Inflammatory macrophage treated with lipopolysaccharide for 4 hours (primary cell): Measurements from ENCODE around the gene MGST3.
"Not testable (repeated sequence)": the region's sequence is repeated elsewhere in the genome, so short reads cannot be mapped to it uniquely, and the experiment has no call there.

ENCODE experiments used
- DNase-seq: peaks from one replicate; pipeline ENCODE4 v3.0.0-alpha.2; 2020

Gene MGST3

DNA sequence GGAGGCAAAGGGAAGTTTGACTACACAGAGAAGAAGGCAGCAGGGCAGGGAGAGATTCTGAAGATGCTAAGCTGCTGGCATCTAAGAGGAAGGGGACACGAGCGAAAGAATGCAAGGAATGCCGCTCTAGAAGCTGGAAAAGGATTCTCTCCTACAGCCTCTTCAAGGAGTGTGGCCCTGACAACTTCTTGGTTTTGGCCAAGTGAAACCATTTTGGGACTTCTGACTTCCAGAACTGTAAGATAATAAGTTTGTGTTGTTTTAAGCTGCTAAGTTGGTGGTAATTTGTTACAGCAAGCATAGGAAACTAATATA lies 28.5 kb downstream of the MGST3 start:
- no peak for DNase-seq

DNA sequence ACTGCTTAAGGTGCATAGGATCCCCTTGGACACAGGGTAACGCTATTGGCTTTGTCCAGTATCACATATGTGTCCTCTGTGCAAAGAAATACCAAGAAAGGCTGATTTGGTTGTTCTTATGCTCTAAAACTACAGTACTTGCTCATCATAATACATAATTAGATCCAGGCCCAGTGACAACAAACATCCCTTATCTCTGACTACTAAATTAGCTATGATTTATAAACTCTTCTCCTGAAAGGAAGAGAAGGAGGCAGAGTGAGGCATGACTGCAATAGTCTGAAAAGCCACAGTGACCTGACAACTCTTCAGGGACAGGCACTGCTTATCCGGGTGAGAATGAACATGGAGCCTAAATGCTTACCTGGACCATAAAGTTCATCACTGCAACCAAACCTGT lies 30.7 kb downstream of the MGST3 start:
- DNase-seq: no peak

DNA sequence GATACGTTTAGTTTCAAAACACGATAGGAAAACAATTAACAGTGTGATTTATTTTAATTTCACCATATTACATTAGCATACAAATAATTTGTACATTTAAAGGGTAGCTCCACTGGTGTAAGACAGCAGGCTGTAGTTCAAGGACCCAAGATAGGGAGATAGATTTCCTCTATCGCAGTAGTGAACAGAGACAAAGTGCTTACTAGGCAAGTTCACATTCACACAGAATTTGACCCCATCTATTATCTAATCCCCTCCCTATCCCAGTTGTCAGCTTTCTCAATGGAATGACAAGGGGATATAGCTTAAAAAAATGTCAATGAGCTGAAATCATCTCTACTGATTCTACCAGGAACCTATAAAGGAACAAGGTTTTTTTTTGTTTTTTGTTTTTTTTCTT lies 31.2 kb downstream of the MGST3 start:
- DNase-seq: no peak

DNA sequence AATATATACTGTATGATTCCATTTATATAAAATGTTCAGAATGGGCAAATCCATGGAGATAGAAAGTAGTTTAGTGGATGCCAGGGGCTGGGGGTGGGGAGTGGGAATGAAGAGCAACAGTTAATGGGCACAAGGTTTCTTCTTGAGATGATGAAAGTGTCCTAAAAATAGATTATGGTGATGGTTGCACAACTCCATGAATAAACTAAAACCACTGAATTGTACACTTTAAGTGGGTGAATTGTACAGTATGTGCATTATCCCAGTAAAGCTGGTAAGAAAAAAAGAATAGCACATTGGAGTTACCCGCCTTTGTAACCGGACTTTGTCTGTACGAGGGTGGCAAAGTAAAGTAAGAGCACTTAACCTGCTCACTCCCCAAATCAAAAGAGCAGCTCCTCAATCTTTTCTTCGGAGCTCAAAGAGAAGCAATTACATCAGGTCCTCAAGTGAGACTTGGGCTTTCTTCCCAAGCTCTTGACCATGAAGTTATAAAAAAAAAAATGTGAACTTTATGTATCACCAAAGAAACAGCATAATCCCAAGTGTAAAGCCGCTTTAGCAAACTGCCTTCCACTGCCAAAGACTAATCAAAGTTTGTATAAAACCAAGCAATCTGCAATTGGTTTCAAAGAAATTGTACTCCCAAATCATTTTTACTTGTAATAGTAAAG lies 35.3 kb downstream of the MGST3 start:
- DNase-seq: peak; percentile 32

DNA sequence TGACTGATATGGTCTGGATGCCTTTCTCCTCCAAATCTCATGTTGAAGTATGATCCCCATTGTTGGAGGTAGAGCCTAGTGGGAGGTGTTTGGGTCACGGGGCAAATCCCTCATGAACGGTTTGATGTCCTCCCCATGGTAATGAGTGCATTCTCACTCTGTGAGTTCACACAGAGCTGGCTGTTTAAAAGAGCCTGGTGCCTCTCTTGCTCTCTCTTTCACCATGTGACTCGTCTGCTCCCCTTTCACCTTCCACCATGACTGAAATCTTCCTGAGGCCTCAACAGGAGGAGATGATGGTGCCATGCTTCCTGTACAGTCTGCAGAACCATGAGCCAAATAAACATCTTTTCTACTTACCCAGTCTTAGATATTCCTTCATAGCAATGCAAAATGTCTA lies 37.1 kb downstream of the MGST3 start:
- DNase-seq: no peak

DNA sequence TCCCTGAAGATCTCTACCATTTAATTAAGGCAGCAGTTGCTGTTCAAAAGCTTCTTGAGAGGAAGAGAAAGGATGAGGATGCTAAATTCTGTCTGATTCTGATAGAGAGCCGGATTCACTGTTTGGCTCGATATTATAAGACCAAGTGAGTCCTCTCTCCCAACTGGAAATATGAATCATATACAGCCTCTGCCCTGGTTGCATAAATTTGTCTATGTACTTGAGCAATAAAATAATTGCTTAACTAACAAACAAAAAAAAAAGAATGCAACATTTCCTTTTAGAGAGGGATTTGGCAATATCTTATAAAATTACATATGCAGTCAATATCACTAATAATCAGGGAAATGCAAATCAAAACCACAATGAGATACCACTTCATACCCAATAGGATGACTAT lies 40.5 kb downstream of the MGST3 start:
- DNase-seq: peak; percentile 91

DNA sequence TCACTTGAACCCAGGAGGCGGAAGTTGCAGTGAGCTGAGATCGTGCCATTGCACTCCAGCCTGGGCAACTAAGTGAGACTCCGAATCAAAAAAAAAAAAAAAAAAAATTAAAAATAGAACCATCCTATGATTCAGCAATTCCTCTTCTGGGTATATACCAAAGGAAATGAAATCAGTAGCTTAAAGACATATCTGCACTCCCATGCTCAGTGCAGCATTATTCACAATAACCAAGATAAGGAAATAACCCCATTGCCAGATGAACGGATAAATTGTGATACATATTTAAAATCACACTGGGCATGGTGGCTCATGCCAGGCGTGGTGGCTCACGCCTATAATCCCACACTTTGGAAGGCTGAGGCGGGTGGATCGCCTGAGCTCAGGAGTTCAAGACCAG lies 43.6 kb downstream of the MGST3 start:
- DNase-seq: peak; percentile 42

DNA sequence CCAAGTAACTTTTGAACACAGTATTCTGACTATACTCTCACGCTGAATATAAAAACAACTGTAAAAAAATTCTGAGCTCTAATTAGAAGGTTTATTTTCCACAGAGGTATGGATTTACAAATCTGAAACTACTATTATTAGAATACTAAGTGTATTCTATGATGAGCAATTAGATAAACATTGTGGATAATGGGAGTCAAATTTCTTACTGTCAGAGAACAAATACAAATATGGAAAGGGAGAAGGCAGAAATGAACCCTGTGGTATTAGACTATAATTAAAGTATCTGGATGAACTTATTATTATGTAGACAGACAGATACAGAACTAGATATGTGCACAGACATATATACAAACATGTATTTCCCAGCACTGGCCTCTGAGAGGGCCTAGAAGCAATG lies 44.8 kb downstream of the MGST3 start:
- DNase-seq: no peak

DNA sequence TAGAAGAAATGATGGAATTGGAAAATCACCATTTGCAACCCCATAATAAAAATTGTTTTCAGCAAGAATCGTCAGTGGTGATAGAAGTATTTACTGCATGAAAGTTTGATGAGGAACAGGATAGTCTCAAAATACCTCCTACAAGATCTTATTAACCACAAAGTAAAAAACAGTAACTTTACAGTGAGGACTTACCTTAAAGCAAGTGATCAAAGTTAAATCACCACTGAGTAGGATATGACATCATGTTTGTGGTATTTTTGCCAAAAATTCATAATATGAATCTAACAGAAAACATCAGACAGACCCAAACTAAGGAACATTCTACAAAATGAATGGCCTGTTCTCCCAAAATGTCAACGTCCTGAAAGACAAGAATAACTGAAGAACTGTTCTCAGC lies 47.5 kb downstream of the MGST3 start:
- no peak for DNase-seq

DNA sequence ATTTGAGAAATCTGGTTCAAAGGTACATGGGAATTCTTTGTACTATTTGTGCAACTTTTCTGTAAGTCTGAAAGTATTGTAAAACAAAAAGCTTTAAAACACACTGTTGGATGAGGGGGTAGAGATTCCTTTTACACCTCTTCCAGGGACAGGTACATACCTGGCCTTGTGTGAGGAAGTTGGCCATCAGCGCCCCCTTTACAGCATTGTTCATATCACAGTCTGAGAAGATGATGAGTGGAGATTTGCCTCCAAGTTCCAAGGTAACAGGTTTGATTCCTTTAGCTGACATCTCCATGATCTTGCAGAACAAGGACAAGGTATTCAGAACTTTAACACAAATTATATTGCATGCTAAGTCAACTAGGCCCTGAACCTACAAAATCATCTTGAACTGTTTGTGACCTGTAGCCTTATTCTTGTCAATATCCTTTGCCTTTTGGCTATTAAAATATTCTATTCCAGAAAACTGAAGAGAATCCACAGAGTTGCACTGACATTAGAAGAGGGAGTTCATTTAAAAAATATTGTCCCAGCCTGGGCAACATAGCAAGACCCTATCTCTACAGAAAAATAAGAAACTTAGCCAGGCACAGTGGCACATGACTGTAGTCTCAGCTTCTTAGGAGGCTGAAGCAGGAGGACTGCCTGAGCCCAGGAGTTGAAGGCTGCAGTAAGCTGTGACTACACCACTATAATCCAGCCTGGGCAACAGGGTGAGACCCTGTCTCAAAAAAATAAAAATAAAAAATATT lies 48.4 kb downstream of the MGST3 start:
- no peak for DNase-seq

DNA sequence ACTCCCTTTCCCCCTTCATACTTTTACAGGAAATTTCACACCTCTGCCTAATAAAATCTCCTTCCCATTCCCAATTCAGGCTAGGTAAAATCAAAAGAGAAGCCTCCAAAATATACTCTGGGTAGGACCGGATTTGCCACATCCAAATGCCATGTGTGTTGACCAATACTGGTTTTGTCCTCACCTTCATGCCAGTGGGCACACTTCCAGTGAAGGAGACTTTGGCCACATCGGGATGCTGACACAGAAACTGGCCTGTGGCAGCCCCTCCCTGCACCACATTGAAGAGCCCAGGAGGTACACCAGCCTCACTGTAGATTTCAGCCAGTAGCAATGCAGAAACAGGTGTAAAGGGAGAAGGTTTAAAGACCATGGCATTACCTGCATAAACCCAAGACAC lies 49.3 kb downstream of the MGST3 start:
- DNase-seq: no peak

DNA sequence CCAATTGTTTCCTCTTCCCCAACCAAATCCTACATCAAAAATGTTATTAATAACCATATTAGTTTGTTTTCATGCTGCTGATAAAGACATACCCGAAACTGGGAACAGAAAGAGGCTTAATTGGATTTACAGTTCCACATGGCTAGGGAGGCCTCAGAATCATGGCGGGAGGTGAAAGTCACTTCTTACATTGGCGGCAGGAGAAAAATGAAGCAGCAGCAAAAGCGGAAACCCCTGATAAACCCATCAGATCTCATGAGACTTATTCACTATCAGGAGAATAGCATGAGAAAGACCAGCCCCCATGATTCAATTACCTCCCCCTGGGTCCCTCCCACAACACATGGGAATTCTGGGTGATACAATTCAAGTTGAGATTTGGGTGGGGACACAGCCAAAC lies 49.7 kb downstream of the MGST3 start:
- not testable (repeated sequence) for DNase-seq

DNA sequence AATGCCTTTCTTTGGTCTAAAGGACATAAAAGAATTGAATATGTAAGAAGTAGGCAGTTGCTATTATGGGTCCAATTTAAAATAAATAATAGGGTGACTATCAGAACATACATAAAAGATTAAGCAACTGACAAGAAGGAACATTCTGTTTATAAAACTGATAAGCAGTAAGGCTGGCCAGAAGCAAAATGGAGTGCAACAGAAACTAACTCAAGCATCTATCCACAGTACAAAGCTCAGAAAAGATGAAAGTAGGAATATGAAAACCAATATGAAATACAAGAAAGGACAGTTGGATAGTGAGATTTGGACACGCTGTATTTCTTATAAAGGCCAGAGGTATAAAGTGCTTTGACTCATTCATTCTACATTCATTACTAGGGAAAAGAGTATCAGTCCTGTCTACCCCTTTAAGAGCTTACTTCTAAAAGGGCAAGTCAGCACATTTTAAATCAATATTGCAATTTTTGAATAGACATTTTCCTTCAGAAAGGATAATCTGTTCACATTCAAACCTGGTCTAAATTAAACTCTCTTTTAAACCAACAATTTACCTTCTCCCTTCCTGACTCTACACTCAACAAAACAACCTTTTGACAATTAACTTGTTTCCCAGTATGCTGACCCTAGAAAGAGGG lies 52.9 kb downstream of the MGST3 start:
- DNase-seq: no peak

DNA sequence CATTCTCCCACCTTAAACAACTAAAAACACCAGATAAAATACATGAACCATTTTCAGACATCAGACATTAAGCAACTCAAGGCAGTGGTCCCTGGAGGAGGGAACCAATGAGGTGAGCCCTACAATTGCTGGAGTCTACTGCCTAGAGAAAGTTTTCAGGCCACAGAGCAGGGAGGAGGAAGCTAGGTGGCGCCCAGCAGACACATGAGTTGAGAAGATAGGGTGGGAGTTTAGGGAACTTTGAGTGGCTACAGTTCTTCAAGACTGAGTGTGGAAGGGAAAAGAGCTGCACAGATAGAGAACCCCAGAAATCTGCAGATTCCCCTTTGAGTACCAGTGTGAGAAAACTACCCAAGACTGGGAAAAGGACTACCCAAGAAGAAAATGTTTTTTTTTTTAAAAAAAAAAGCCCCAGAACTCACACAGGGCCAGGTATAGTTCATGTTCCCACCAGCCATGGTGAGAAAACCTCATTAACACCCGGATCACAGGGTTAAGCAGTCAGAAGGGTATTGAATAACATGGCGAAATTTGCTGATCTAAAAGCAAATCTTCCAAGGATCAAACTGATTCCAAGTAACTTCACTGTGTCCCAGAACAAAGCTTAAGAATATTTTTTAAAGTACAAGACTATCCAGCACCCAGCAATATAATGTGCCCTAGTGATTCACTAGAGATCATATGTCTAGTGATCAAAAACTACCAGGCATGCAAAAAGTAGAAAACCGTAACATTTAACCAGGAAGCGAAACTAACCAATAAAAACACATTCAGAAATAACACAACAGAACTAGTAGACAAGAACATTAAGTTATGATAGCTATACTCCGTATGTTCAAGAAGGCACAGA lies 55.3 kb downstream of the MGST3 start:
- peak; percentile 38 for DNase-seq

DNA sequence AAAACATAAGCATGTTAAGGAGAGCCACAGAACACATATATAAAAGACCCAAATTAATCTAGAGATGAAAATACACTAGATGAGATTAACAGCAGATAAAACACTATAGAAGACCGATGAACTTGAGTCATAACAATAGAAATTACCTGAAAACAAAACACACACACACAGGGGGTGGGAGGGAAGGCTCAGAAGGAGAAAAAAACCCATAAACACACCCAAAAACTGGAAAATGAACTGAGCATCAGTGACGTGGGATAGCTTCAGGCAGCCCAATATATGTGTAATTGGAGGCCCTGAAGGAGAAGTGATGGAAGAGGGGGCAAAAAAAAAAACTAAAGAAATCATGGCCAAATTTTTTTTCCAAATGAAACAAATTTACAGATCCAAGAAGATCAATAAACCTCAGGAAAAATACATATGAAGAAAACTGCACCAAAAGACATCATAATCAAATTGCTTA lies 56.0 kb downstream of the MGST3 start:
- DNase-seq: no peak

DNA sequence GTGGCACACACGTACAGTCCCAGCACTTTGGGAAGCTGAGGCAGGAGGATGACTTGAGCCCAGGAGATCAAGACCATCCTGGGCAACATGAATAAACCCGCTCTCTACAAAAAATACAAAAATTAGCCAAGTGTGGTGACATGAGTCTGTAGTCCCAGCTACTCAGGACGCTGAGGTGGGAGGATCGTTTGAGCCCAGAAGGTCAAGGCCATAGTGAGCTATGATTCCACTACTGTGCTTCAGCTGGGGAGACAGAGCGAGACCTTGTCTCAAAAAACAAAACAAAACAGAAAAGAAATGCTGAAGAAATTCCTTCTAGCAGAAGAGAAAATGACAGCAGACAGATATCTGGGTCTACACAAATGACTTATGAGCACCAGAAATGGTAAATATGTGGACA lies 57.0 kb downstream of the MGST3 start:
- no peak for DNase-seq

DNA sequence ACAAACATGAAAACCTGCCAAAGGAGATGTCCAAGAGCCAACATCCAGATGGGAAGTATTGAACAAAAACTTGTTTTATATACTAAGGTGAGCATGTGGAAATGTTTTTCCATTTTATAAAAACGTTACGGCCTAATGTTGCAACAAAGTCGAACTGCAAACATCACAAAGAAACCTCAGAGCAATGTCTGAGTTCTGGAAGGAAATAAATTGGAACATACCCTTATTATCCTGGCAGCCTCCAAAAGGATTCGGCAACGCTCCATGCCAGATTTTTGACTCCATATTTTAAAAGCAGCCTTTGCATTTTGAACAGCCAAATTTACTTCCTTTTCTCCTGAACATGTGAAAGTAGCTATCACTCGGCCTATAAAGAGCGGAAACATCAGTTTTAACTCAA lies 64.0 kb downstream of the MGST3 start:
- no peak for DNase-seq

DNA sequence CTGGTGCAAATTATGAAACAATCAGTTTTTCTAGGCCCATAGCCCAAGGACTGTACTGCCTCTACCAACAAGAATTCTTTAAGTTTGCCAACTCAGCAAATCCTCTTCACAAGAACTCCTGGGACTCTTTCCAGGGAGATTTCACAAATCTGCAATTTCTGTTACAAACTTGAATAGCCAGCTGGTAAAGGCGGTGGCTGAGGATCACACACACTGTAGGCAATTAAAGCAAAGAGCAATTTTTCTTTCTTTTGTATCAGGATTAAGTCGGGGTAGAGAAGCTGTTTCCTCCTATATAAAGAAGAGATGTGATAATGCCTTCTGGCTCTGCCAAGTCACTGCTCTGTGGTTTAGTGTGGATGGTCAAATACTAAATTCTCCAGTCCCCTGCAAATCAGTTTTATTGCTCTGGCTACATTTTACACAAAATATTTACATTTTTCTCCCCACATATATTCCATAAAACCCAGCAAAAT lies 65.6 kb downstream of the MGST3 start:
- no peak for DNase-seq

DNA sequence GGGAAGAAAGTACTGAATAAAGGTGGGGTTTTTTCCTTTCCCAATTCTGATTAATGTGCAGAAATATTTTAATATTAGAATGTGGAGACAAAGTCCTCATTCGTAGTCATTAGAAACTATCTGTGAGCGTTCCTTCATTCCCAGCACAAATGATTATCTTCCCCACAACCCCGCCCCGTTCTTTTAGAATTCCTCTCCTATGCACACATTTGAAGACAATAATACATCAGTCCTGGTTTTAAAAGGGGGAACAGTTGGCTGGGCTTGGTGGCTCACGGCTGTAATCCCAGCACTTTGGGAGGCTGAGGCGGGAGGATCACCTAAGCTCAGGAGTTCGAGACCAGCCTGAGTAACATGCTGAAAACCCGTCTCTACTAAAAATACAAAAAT lies 66.5 kb downstream of the MGST3 start:
- no peak for DNase-seq

DNA sequence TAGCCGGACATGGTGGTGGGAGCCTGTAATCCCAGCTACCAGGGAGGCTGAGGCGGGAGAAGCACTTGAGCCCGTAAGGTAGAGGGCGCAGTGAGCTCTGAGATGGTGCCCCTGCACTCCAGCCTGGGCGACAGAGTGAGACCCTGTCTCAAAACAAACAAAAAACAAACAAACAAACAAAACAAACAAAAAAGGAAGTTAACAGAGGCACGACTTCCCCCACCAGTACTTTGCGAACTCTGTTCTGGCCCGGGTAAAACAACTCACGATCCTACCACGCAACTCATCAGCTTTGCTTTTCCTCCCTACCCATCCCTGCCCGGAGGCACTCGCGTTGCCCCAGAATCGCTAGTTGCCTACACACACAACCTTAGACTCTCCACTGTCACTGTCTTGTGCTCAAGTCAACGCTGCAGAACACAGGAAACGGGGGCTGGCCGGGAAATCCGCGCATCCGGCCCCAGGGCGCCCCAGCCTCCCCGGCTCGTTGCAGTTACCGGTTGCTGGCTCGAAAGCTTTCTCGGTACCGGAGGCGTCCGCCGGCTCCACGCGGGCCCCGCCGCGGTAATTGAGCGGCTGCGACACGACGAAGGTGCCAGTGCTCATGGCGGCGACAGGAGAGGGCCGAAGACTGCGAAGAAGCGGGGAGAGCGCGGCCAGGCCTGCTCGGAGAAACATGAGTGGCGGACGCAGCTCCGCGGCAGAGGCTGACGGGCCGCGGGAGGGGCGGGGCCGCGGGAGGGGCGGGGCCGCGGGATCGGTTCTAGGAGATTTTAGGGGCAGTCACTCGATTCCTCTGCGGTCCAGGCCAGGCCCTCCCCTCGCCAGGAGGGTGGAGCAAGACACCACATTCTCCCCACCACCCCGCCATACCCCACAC lies 67.1 kb downstream of the MGST3 start, which contains the start of gene ALDH9A1:
Gene ALDH9A1 (minus strand): TSS at position 682 of the 880 bp plus-strand sequence. CDS start 4 bp downstream, at position 678.
- DNase-seq: peak; percentile 85

DNA sequence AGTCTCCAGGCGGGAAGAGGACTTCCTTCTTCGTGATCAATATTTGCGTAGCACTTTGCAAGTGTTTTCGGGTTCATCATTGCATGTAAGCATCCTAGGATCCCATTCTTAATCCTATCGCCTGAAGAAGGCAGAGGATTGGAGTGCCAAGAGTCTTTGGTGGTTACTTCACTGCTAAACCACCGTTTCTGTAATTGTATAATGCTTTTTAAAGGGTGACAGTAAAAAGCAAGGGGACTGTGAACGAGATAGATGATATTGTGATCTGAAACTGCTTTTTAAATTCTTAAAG lies 67.7 kb downstream of the MGST3 start:
- DNase-seq: no peak

DNA sequence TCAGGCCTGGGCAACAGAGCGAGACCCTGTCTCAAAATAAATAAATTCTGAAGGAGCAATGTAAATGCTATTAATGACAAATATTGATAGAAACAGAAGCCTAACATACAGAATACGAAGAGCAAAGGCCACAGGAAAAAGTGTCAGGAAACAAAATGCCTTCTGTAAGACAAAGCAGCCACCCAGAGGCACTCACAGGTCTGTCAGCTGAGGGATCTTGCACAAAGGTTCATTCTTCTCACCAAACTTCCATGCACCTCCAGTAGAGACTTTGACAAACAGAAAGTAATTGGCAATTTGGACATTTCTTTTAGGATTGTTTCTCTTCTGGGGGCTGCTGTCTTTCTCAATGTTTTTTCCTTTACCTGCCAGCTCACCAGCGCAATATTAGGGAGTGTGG lies 68.5 kb downstream of the MGST3 start:
- no peak for DNase-seq
